HepG2 (cell line): ENCODE measurements around the gene S100A5. TPM values are rescaled to one million over a fixed set of nuclear protein-coding genes. Genes with fewer than 3 reads are reported as not detected.

Experiments used
- ATAC-seq: fragments of 200-7000 bp; cut with Tn5 transposase; 3 replicates; pipeline ENCODE4 v1.9.1; 2020; ENCODE audit warnings: mild to moderate bottlenecking, moderate library complexity
- BruUV-seq: library from RNA; stranded (reverse); fragments of 400-500 nt; replicated peaks from 2 replicates; lab custom pipeline; 2021; lab: Mats Ljungman, UMichigan
- CTCF ChIA-PET: fragments of 300-600 bp; formaldehyde crosslinking; extraction: SDS; loops from one replicate; lab custom pipeline; 2021; ENCODE audit warnings: low total read pairs, inconsistent platforms, low intra/inter-chr PET ratio; lab: Yijun Ruan, JAX
- POLR2A ChIA-PET: fragments of 350-600 bp; sonication (Branson Sonifier 250); formaldehyde crosslinking; loops from one replicate; lab custom pipeline; 2020; ENCODE audit warnings: antibody characterized with exemption, inconsistent platforms; lab: Yijun Ruan, JAX
- DNase-seq: peaks from one replicate; pipeline ENCODE4 v3.0.0-alpha.2; 2015; ENCODE audit warnings: low spot score
- FAIRE-seq: peaks from 3 replicates; lab custom pipeline; 2011; peaks lifted over from hg19 to GRCh38; lab: Jason Lieb, UNC
- H2AFZ ChIP-seq: one replicate; pipeline ENCODE4 v1.6.1; 2011; ENCODE audit warnings: low read length, inconsistent platforms
- H3K27ac ChIP-seq: fragments of 300-600 bp; 3 replicates; pipeline ENCODE4 v1.8.0; 2011; ENCODE audit warnings: mixed run types, mild to moderate bottlenecking, mixed read lengths, low read length, inconsistent platforms; ENCODE audit not compliant: insufficient read depth; ENCODE audit errors: extremely low read length
- H3K27me3 ChIP-seq, 2 experiments: fragments of 200-600 bp in 1 of 2; 2 replicates in 1 of 2; 3 replicates in 1 of 2; pipeline versions ENCODE4 v1.6.0 to v1.8.0; 2011; ENCODE audit warnings: low read length in 2 of 2, mild to moderate bottlenecking in 2 of 2, moderate library complexity in 2 of 2, inconsistent platforms in 1 of 2; ENCODE audit not compliant: insufficient read depth in 2 of 2, control insufficient read depth in 1 of 2
- H3K36me3 ChIP-seq, 2 experiments: fragments of 200-600 bp in 1 of 2; replicated peaks in 1 of 2; 2 replicates in 1 of 2; 3 replicates in 1 of 2; pipeline versions ENCODE4 v1.5.1 to v1.8.0; 2011; ENCODE audit warnings: low read length in 2 of 2, inconsistent platforms in 1 of 2; ENCODE audit not compliant: insufficient read depth in 2 of 2, control insufficient read depth in 1 of 2
- H3K4me1 ChIP-seq: 2 replicates; pipeline ENCODE4 v1.5.1; 2012; ENCODE audit warnings: low read length, inconsistent platforms; ENCODE audit not compliant: insufficient read depth
- H3K4me2 ChIP-seq: 2 replicates; pipeline ENCODE4 v1.6.0; 2011; ENCODE audit warnings: low read depth, low read length, inconsistent platforms
- H3K4me3 ChIP-seq, 3 experiments: fragments of 200-600 bp in 1 of 3; sonication (generic), shearing (Covaris generic) in 1 of 3; replicated peaks in 1 of 3; 2 replicates each; pipeline ENCODE4 v1.5.1; 2011 to 2016; ENCODE audit warnings: low read length in 3 of 3, inconsistent platforms in 2 of 3, low read depth in 2 of 3, mild to moderate bottlenecking in 2 of 3, control low read depth in 1 of 3, mixed read lengths in 1 of 3; ENCODE audit not compliant: insufficient read depth in 1 of 3
- H3K79me2 ChIP-seq: one replicate; pipeline ENCODE4 v1.6.1; 2011; ENCODE audit warnings: low read length, inconsistent platforms; ENCODE audit not compliant: insufficient read depth
- H3K9ac ChIP-seq: 2 replicates; pipeline ENCODE4 v1.6.0; 2011; ENCODE audit warnings: mild to moderate bottlenecking, low read depth, low read length, inconsistent platforms; ENCODE audit not compliant: insufficient read depth
- H3K9me3 ChIP-seq: 2 replicates; pipeline ENCODE4 v1.5.1; 2012; ENCODE audit warnings: mild to moderate bottlenecking, low read length
- H4K20me1 ChIP-seq: 2 replicates; pipeline ENCODE4 v1.6.0; 2011; ENCODE audit warnings: inconsistent platforms, mild to moderate bottlenecking, low read length, moderate library complexity; ENCODE audit not compliant: insufficient read depth
- FOSL2 ChIP-seq: sonication (generic); formaldehyde crosslinking; IDR thresholded peaks from 2 replicates; pipeline ENCODE4 v1.4.0; 2020; ENCODE audit warnings: missing genetic modification reagents
- GLI4 ChIP-seq: sonication (generic); formaldehyde crosslinking; IDR thresholded peaks from 2 replicates; pipeline ENCODE4 v1.5.1; 2020; ENCODE audit warnings: missing genetic modification reagents, mild to moderate bottlenecking, moderate library complexity, borderline replicate concordance
- HNRNPL ChIP-seq: fragments of 200-400 bp; formaldehyde crosslinking; IDR thresholded peaks from 2 replicates; pipeline ENCODE4 v1.6.1; 2017; ENCODE audit warnings: mild to moderate bottlenecking, low read depth, low read length
- POLR2G ChIP-seq: fragments of 200-400 bp; formaldehyde crosslinking; IDR thresholded peaks from 2 replicates; pipeline ENCODE4 v1.6.1; 2018; ENCODE audit warnings: mild to moderate bottlenecking, low read depth, low read length, moderate library complexity
- XRCC5 ChIP-seq: fragments of 200-400 bp; formaldehyde crosslinking; optimal IDR thresholded peaks from 2 replicates; pipeline ENCODE3; 2017; ENCODE audit warnings: mild to moderate bottlenecking, low read length
- ZSCAN21 ChIP-seq: sonication (generic); formaldehyde crosslinking; IDR thresholded peaks from 2 replicates; pipeline ENCODE4 v1.8.0; 2022; ENCODE audit warnings: mild to moderate bottlenecking, missing genetic modification reagents, moderate library complexity, borderline replicate concordance
- WGBS: methylation state at CpG from one replicate; pipeline ENCODE4 v1.1.6; 2017; ENCODE audit warnings: low lambda C conversion rate; 5-methylcytosine and 5-hydroxymethylcytosine counted together
- in situ Hi-C: cut with HindIII; loops from 2 replicates; pipeline ENCODE4 v1.10.0; 2017; ENCODE audit warnings: low pct_unique_long_range_greater_than_20kb; ENCODE audit not compliant: extremely low pct_ligation_motif_present
- intact Hi-C: fragments of 100-400 bp; cut with micrococcal nuclease; formaldehyde crosslinking; loops from one replicate; pipeline ENCODE4 v1.10.0; 2022; ENCODE audit not compliant: unreplicated experiment
- polyA plus RNA-seq, 8 experiments: library from polyadenylated mRNA; depleted of rRNA in 3 of 8; stranded (reverse) in 7 of 8; unstranded in 1 of 8; fragments of >200 nt; fragmentation: Illumina TruSeq in 4 of 8; extraction: Trizol in 4 of 8; gene quantifications; 2 replicates each; pipeline versions ENCODE4 v1.2.1 to v1.2.3, GENCODE V29; 2011 to 2016; ENCODE audit warnings: low read depth in 4 of 8, missing spikeins in 1 of 8, mixed read lengths in 1 of 8; ENCODE audit not compliant: insufficient read depth in 1 of 8
- total RNA-seq, 5 experiments: library from RNA; depleted of rRNA; stranded (reverse); fragments of >200 nt; fragmentation: Illumina TruSeq; extraction: Trizol; gene quantifications; 2 replicates each; pipeline ENCODE4 v1.2.3, GENCODE V29; 2016; ENCODE audit warnings: low read depth in 1 of 5
- TF ChIP-seq, protein P1 (sequence below): sonication (generic); formaldehyde crosslinking; IDR thresholded peaks from 2 replicates; pipeline ENCODE4 v1.9.0; 2022; ENCODE audit warnings: low read depth, missing genetic modification reagents
- TF ChIP-seq, protein P2 (sequence below): sonication (generic); formaldehyde crosslinking; IDR thresholded peaks from 2 replicates; pipeline ENCODE4 v1.8.1; 2023; ENCODE audit warnings: mild to moderate bottlenecking, missing genetic modification reagents
- TF ChIP-seq, protein P3 (sequence below): sonication (generic); formaldehyde crosslinking; IDR thresholded peaks from 2 replicates; pipeline ENCODE4 v1.4.0; 2020; ENCODE audit warnings: missing genetic modification reagents

Gene S100A5
- total and polyA plus RNA-seq, 2 of the 13 experiments (the other 11 are each of a cell fraction or from before 2014, with no cell fraction given), result not detected

DNA sequence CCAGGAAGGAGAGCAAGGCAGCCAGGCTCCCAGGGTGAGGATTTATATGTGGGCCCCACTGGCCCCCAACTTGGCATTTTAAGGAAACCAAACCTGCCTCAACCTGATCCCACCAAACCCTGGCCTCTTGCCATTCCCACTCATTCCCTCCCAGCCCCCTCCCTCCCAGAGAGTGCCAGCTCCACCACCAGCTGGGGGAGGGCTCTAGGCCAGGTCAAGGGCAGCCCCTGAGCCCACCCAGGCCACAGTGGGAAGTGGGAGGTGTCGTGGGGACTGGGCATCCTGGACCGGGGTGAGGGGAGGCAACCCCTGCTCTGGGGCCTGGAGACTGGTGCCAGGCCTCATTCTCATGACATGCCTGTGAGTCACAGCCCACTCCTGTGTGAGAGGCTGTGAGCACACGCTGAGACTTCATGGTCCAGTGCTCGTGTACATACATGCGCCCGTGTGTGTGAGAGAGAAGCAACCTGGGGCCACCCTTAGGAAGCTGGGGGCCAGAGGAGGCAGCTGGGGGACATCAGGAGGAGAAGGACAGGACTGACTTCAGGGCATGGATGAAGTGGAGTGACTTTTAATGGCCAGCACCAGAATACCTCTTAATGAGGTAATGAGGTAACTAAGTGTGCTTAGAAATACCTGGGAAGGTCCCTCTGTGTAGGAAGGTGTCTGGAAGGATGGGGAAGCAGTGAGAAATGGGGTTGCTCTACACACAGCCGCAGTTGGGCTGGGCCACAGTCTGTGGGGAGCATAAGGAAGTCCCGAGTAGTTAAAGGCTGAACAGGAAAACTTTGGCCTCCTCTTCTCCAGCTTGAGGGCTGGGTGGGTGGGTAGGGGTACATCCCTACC is 25.0 kb upstream of the S100A5 start, which contains the start of gene S100A2:
Gene S100A2, minus strand, starts transcription at position 316 of the 846 bp plus-strand sequence. CDS start 1,967 bp downstream, outside the sequence.
- 37% methylated on average over 7 of the region's 8 CpGs for WGBS
- Histone ChIP-seq H2AFZ (no peak within 1 kb of the TSS), H3K4me2 (peak within 1 kb of the TSS; percentile 66), H3K9me3 (no peaks in the 10 kb centered on the region), H3K4me3 (peak within 1 kb of the TSS in 1 of 3 experiments; percentile 48; a peak in 2 of 6 replicates), H3K27ac (peak within 1 kb of the TSS; percentile 35), H3K4me1 (peaks cover 51% of the 10 kb centered on the region), H4K20me1 (no peaks in the 10 kb centered on the region), H3K36me3 (no peaks in the 10 kb centered on the region), H3K79me2 (no peaks in the 10 kb centered on the region), H3K9ac (peak within 1 kb of the TSS; percentile 48), H3K27me3 (no peaks in the 10 kb centered on the region)
- ChIA-PET POLR2A (interaction anchor here (0.6 to 3.1 kb wide), 18 partner anchors 8 to 162 kb away, joined by 3 to 49 read pairs (median 4); partner anchors contain the start of genes CHTOP, ILF2, INTS3 and S100A13), CTCF (interaction anchor here (1.0 to 3.5 kb wide), 2 partner anchors 33 to 55 kb away, joined by 3 to 42 read pairs; no protein-coding TSS in a partner anchor)
- FAIRE-seq, result no peak
- peak; percentile 40 for DNase-seq
- intact Hi-C loops (no loop called here), in situ Hi-C loops (loop anchor here (5.0 kb wide), 2 partner anchors 33 to 58 kb away; no protein-coding TSS in a partner anchor)
- no peak for TF ChIP-seq ZSCAN21 (CRISPR knock-in tag)
- peak; percentile 12; the same call in 1 of the 2 replicates for TF ChIP-seq POLR2G
- TF ChIP-seq, protein P1, sequence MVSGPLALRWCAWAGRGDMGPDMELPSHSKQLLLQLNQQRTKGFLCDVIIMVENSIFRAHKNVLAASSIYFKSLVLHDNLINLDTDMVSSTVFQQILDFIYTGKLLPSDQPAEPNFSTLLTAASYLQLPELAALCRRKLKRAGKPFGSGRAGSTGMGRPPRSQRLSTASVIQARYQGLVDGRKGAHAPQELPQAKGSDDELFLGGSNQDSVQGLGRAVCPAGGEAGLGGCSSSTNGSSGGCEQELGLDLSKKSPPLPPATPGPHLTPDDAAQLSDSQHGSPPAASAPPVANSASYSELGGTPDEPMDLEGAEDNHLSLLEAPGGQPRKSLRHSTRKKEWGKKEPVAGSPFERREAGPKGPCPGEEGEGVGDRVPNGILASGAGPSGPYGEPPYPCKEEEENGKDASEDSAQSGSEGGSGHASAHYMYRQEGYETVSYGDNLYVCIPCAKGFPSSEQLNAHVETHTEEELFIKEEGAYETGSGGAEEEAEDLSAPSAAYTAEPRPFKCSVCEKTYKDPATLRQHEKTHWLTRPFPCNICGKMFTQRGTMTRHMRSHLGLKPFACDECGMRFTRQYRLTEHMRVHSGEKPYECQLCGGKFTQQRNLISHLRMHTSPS (CRISPR knock-in tag), result 0 out of 2 replicates have a peak, but pooled peaks have one; percentile 28
- TF ChIP-seq, protein P2, sequence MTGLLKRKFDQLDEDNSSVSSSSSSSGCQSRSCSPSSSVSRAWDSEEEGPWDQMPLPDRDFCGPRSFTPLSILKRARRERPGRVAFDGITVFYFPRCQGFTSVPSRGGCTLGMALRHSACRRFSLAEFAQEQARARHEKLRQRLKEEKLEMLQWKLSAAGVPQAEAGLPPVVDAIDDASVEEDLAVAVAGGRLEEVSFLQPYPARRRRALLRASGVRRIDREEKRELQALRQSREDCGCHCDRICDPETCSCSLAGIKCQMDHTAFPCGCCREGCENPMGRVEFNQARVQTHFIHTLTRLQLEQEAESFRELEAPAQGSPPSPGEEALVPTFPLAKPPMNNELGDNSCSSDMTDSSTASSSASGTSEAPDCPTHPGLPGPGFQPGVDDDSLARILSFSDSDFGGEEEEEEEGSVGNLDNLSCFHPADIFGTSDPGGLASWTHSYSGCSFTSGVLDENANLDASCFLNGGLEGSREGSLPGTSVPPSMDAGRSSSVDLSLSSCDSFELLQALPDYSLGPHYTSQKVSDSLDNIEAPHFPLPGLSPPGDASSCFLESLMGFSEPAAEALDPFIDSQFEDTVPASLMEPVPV, result no peak
- TF ChIP-seq XRCC5, result no peak
- TF ChIP-seq, protein P3, sequence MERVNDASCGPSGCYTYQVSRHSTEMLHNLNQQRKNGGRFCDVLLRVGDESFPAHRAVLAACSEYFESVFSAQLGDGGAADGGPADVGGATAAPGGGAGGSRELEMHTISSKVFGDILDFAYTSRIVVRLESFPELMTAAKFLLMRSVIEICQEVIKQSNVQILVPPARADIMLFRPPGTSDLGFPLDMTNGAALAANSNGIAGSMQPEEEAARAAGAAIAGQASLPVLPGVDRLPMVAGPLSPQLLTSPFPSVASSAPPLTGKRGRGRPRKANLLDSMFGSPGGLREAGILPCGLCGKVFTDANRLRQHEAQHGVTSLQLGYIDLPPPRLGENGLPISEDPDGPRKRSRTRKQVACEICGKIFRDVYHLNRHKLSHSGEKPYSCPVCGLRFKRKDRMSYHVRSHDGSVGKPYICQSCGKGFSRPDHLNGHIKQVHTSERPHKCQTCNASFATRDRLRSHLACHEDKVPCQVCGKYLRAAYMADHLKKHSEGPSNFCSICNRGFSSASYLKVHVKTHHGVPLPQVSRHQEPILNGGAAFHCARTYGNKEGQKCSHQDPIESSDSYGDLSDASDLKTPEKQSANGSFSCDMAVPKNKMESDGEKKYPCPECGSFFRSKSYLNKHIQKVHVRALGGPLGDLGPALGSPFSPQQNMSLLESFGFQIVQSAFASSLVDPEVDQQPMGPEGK (CRISPR knock-in tag), result 0 out of 2 replicates have a peak, but pooled peaks have one; percentile 6
- TF ChIP-seq GLI4 (CRISPR knock-in tag), result no peak
- TF ChIP-seq FOSL2 (CRISPR knock-in tag), result peak; percentile 73
- TF ChIP-seq HNRNPL, result peak; percentile 83; the same call in 1 of the 2 replicates
- no TSS peak for BruUV-seq
- ATAC-seq, result peak; percentile 15
